K562 (cell line): ENCODE results near the gene ACY1. TPM values are rescaled to one million over a fixed set of nuclear protein-coding genes. Genes with fewer than 3 reads are reported as not detected.

Experiments
- CTCF ChIP-seq, 3 experiments: IDR thresholded peaks in 2 of 3; conservative IDR thresholded peaks in 1 of 3; 2 replicates each; pipeline ENCODE4 v1.5.1; 2011 to 2012; ENCODE audit warnings: low read length in 3 of 3, mild to moderate bottlenecking in 3 of 3, control low read depth in 2 of 3, improper control_type of control experiment in 1 of 3, inconsistent platforms in 1 of 3, low read depth in 1 of 3, mixed read lengths in 1 of 3, moderate library complexity in 1 of 3; ENCODE audit not compliant: insufficient read depth in 2 of 3
- CTCFL ChIP-seq: IDR thresholded peaks from 2 replicates; pipeline ENCODE4 v1.6.1; 2011; ENCODE audit warnings: borderline replicate concordance, low read depth, mild to moderate bottlenecking, moderate library complexity, low read length; ENCODE audit not compliant: insufficient read depth, poor library complexity, severe bottlenecking
- FOXK1 ChIP-seq: sonication (generic); formaldehyde crosslinking; IDR thresholded peaks from 2 replicates; pipeline ENCODE4 v1.8.0; 2022; ENCODE audit warnings: missing genetic modification reagents, mild to moderate bottlenecking, borderline replicate concordance
- HNRNPL ChIP-seq: fragments of 200-400 bp; formaldehyde crosslinking; IDR thresholded peaks from 2 replicates; pipeline ENCODE4 v1.6.1; 2017; ENCODE audit warnings: low read depth, mild to moderate bottlenecking, low read length
- MGA ChIP-seq: fragments of 450-650 bp; IDR thresholded peaks from 2 replicates; pipeline ENCODE4 v1.6.1; 2016; ENCODE audit warnings: mild to moderate bottlenecking, moderate library complexity
- MYNN ChIP-seq, 2 experiments: sonication (generic); formaldehyde crosslinking in 1 of 2; IDR thresholded peaks; 2 replicates each; pipeline versions ENCODE4 v1.5.0 to v1.6.1; 2016 to 2020; ENCODE audit warnings: antibody characterized with exemption in 1 of 2, missing genetic modification reagents in 1 of 2
- NR2C2 ChIP-seq, 2 experiments: fragments of 200-800 bp in 1 of 2; sonication (Bioruptor generic) in 1 of 2; sonication (generic) in 1 of 2; formaldehyde crosslinking in 1 of 2; IDR thresholded peaks; 2 replicates each; pipeline versions ENCODE4 v1.6.1 to v1.8.0; 2016 to 2022; ENCODE audit warnings: mild to moderate bottlenecking in 1 of 2, missing compliant biosample characterization in 1 of 2, missing genetic modification characterization in 1 of 2, missing genetic modification reagents in 1 of 2
- RAD21 ChIP-seq, 2 experiments: fragments of 250-450 bp in 1 of 2; fragments of 450-650 bp in 1 of 2; sonication (Bioruptor Pico) in 1 of 2; formaldehyde crosslinking in 1 of 2; IDR thresholded peaks in 1 of 2; conservative IDR thresholded peaks in 1 of 2; 2 replicates each; pipeline versions ENCODE4 v1.4.0 to v1.8.0; 2020 to 2022; ENCODE audit warnings: mild to moderate bottlenecking in 2 of 2, moderate library complexity in 1 of 2
- RNF2 ChIP-seq: sonication (generic); IDR thresholded peaks from 2 replicates; pipeline ENCODE4 v1.6.1; 2016
- ZBTB1 ChIP-seq: sonication (generic); formaldehyde crosslinking; IDR thresholded peaks from 2 replicates; pipeline ENCODE4 v1.8.1; 2023; ENCODE audit warnings: missing genetic modification reagents, low read depth, mild to moderate bottlenecking, borderline replicate concordance
- polyA plus RNA-seq, 8 experiments: library from polyadenylated mRNA; depleted of rRNA in 4 of 8; stranded (reverse) in 5 of 8; unstranded in 3 of 8; fragments of >200 nt; fragmentation: Nextera tagmentation in 2 of 8; fragmentation: Illumina TruSeq in 1 of 8; extraction: Ambion mirVana in 2 of 8; extraction: Trizol in 1 of 8; gene quantifications; 2 replicates each; pipeline versions ENCODE4 v1.2.1 to v1.2.3, GENCODE V29; 2011 to 2014; ENCODE audit warnings: inconsistent platforms in 1 of 8, missing spikeins in 1 of 8
- total RNA-seq, 7 experiments: library from RNA; depleted of rRNA in 6 of 7; stranded (reverse); fragments of >200 nt in 6 of 7; fragmentation: Illumina TruSeq in 2 of 7; extraction: Trizol in 2 of 7; gene quantifications; 2 replicates each; pipeline versions ENCODE4 v1.2.1 to v1.2.3, GENCODE V29; 2011 to 2021; ENCODE audit warnings: low replicate concordance in 1 of 7

ACY1 gene
- total and polyA plus RNA-seq, 9 of the 15 experiments (the other 6 are each of a cell fraction or from before 2014, with no cell fraction given), result 70.7 to 195 (median 123) TPM

- TF ChIP-seq CTCFL (peak; percentile 44), ZBTB1 (CRISPR knock-in tag) (no peak), HNRNPL (peak; percentile 19; the same call in 1 of the 2 replicates), MGA (peak; percentile 30; the same call in 1 of the 2 replicates), MYNN (IDR thresholded peaks at IDR 0.05) (peak; percentile 59), MYNN (CRISPR knock-in tag; IDR thresholded peaks at IDR 0.05) (no peak), RNF2 (no peak), CTCF (IDR thresholded peaks at IDR 0.05 in 2 of 3, conservative IDR thresholded peaks at IDR 0.05 in 1 of 3; ENCODE audit: insufficient read depth in 2 of 3, low read depth in 1 of 3, low read length in 3 of 3) (peak; percentile 67 to 95 (median 72)), RAD21 (CRISPR knock-in tag; conservative IDR thresholded peaks at IDR 0.05 in 1 of 2, IDR thresholded peaks at IDR 0.05 in 1 of 2) (peak in 1 of 2 experiments; percentile 34; a peak in 2 of 4 replicates), NR2C2 (CRISPR knock-in tag; IDR thresholded peaks at IDR 0.05) (peak; percentile 65; the same call in 1 of the 2 replicates), NR2C2 (tag; IDR thresholded peaks at IDR 0.05) (no peak), FOXK1 (peak; percentile 7; the same call in 1 of the 2 replicates)
Measured at GRCh38 chr3:51982352-51982837, 940 bp upstream of the ACY1 start (continued).
